GM13977 (cell line): ENCODE measurements around the gene SETBP1.
A peak's percentile ranks its signal among the peaks of the same experiment; 100 is the strongest.

ENCODE experiments used
- DNase-seq: peaks from one replicate; pipeline ENCODE4 v3.0.0; 2012; ENCODE audit warnings: low spot score
- CTCF ChIP-seq: IDR thresholded peaks from 2 replicates; pipeline ENCODE4 v1.5.1; 2012; ENCODE audit warnings: mild to moderate bottlenecking, control low read depth; ENCODE audit not compliant: insufficient read depth; ENCODE audit errors: extremely low read depth, missing control alignments
- in situ Hi-C: fragments of 300-500 bp; cut with MboI; formaldehyde crosslinking; loops from one replicate; pipeline ENCODE4 v1.12.0; 2022; ENCODE audit warnings: low sequenced_read_pairs, low pct_unique_long_range_greater_than_20kb, mixed read lengths, inconsistent platforms; ENCODE audit not compliant: unreplicated experiment

SETBP1 gene

GRCh38 chr18:45104049-45104395, 423.3 kb downstream of the SETBP1 start:
- TF ChIP-seq CTCF = no peak
- no peak for DNase-seq
- in situ Hi-C loops = no loop called here

GRCh38 chr18:45106331-45106774, 425.7 kb downstream of the SETBP1 start:
- in situ Hi-C loops = no loop called here
- peak; percentile 9 for DNase-seq
- no peak for TF ChIP-seq CTCF

GRCh38 chr18:45107425-45107824, 426.7 kb downstream of the SETBP1 start:
- no peak for TF ChIP-seq CTCF
- in situ Hi-C loops = no loop called here
- no peak for DNase-seq

- no peak for DNase-seq
- in situ Hi-C loops = no loop called here
- TF ChIP-seq CTCF = no peak
These were observed 428.1 kb downstream of the SETBP1 start for GRCh38 chr18:45108754-45109153.

- in situ Hi-C loops = no loop called here
- no peak for TF ChIP-seq CTCF
- DNase-seq = no peak
These were observed 428.6 kb downstream of the SETBP1 start for GRCh38 chr18:45109271-45109670.

GRCh38 chr18:45109706-45110105, 429.0 kb downstream of the SETBP1 start:
- TF ChIP-seq CTCF = no peak
- in situ Hi-C loops = no loop called here
- no peak for DNase-seq

- DNase-seq = no peak
- TF ChIP-seq CTCF = no peak
These were observed 430.2 kb downstream of the SETBP1 start for GRCh38 chr18:45110577-45111501.

More at GRCh38 chr18:45110577-45111501, 430.2 kb downstream of the SETBP1 start:
- in situ Hi-C loops = no loop called here
